ENCODE data around the gene MAD1L1.

Gene MAD1L1

GRCh38 chr7:2114926-2115759 lies 117.6 kb downstream of the MAD1L1 start:
- no peak overlapping the region for H3K4me3 ChIP-seq (ENCODE audit: low read depth, low read length)
- no peak for TF ChIP-seq CTCF (IDR thresholded peaks at IDR 0.05; ENCODE audit: borderline replicate concordance, insufficient read depth, low read depth, low read length)

GRCh38 chr7:2114052-2114451 lies 118.7 kb downstream of the MAD1L1 start:
- no peak for TF ChIP-seq CTCF (IDR thresholded peaks at IDR 0.05; ENCODE audit: borderline replicate concordance, insufficient read depth, low read depth, low read length)
- no peak overlapping the region for H3K4me3 ChIP-seq (ENCODE audit: low read depth, low read length)

- no peak for TF ChIP-seq CTCF (IDR thresholded peaks at IDR 0.05; ENCODE audit: borderline replicate concordance, insufficient read depth, low read depth, low read length)
- no peak overlapping the region for H3K4me3 ChIP-seq (ENCODE audit: low read depth, low read length)
Observed at GRCh38 chr7:2112261-2113198, 120.2 kb downstream of the MAD1L1 start.

GRCh38 chr7:2111568-2111967 lies 121.2 kb downstream of the MAD1L1 start:
- TF ChIP-seq CTCF (IDR thresholded peaks at IDR 0.05; ENCODE audit: borderline replicate concordance, insufficient read depth, low read depth, low read length) = no peak
- no peak overlapping the region for H3K4me3 ChIP-seq (ENCODE audit: low read depth, low read length)

- no peak overlapping the region for H3K4me3 ChIP-seq (ENCODE audit: low read depth, low read length)
- no peak for TF ChIP-seq CTCF (IDR thresholded peaks at IDR 0.05; ENCODE audit: borderline replicate concordance, insufficient read depth, low read depth, low read length)
Observed at GRCh38 chr7:2110610-2111396, 121.9 kb downstream of the MAD1L1 start.

GRCh38 chr7:2109936-2110609 lies 122.7 kb downstream of the MAD1L1 start:
- no peak for TF ChIP-seq CTCF (IDR thresholded peaks at IDR 0.05; ENCODE audit: borderline replicate concordance, insufficient read depth, low read depth, low read length)
- no peak overlapping the region for H3K4me3 ChIP-seq (ENCODE audit: low read depth, low read length)
